ENCODE results near the gene CAMTA1.

- TF ChIP-seq FOXM1 (IDR thresholded peaks at IDR 0.05; ENCODE audit: borderline replicate concordance) (no peak), SP1 (IDR thresholded peaks at IDR 0.05) (no peak), FOXK2 (IDR thresholded peaks at IDR 0.05) (no peak), ELF4 (IDR thresholded peaks at IDR 0.05) (no peak), BHLHE40 (IDR thresholded peaks at IDR 0.05; ENCODE audit: borderline replicate concordance) (no peak), HDGF (IDR thresholded peaks at IDR 0.05; ENCODE audit: borderline replicate concordance) (no peak), NFRKB (IDR thresholded peaks at IDR 0.05) (no peak), SUZ12 (IDR thresholded peaks at IDR 0.05) (no peak), ZNF384 (IDR thresholded peaks at IDR 0.05) (no peak), TARDBP (IDR thresholded peaks at IDR 0.05) (no peak), FOXA1 (IDR thresholded peaks at IDR 0.05) (no peak), LEF1 (IDR thresholded peaks at IDR 0.05; ENCODE audit: borderline replicate concordance) (no peak), L3MBTL2 (conservative IDR thresholded peaks at IDR 0.05) (no peak), ARNT (IDR thresholded peaks at IDR 0.05) (no peak)
Measured at GRCh38 chr1:7538849-7539768, 753.9 kb downstream of the CAMTA1 start.
